Measurements from ENCODE around the gene ST6GALNAC6.

GRCh38 chr9:127860779-127861178 lies 38.6 kb downstream of the ST6GALNAC6 start:
- TF ChIP-seq CTCF (IDR thresholded peaks at IDR 0.05 in 8 of 11, conservative IDR thresholded peaks at IDR 0.05 in 3 of 11) (no peak), POLR2A (IDR thresholded peaks at IDR 0.05) (no peak), POLR2AphosphoS5 (IDR thresholded peaks at IDR 0.05) (no peak)

Measured in spleen (tissue), 7 donors.